ENCODE results near the gene ASAP2. TPM values are rescaled to one million over a fixed set of nuclear protein-coding genes. Genes with fewer than 3 reads are reported as not detected.

Gene ASAP2
- total RNA-seq (2014; rRNA removed; shearing (Covaris generic); ENCODE audit: low replicate concordance) = not detected in 2 replicates

GRCh38 chr2:9205963-9206948 is at the start of gene ASAP2:
Gene ASAP2, plus strand, starts transcription at chr2:9206812. Its CDS starts 293 bp downstream, at chr2:9207105.
- no peak for DNase-seq
- H3K79me2 ChIP-seq (ENCODE audit: low read length) = no peaks in the 10 kb centered on the region
- no peak within 1 kb of the TSS for H3K4me3 ChIP-seq (ENCODE audit: low read length)
- no peaks in the 10 kb centered on the region for H3K9me3 ChIP-seq (ENCODE audit: low read length)
- H3K36me3 ChIP-seq (ENCODE audit: insufficient read depth, low read length) = no peaks in the 10 kb centered on the region
- H3K9ac ChIP-seq (ENCODE audit: low read length) = no peak within 1 kb of the TSS
- no peaks in the 10 kb centered on the region for H3K27me3 ChIP-seq (ENCODE audit: low read length)
- H3K27ac ChIP-seq (ENCODE audit: low read length) = no peak within 1 kb of the TSS
- no peak within 1 kb of the TSS for H2AFZ ChIP-seq (ENCODE audit: low read length)
- no peak within 1 kb of the TSS for H3K4me2 ChIP-seq (ENCODE audit: low read depth, low read length, poor library complexity, severe bottlenecking)
- no peaks in the 10 kb centered on the region for H3K9me2 ChIP-seq (replicated peaks; ENCODE audit: insufficient read depth, low read length)
- no peaks in the 10 kb centered on the region for H4K20me1 ChIP-seq (ENCODE audit: insufficient read depth, low read depth, low read length)
- no peaks in the 10 kb centered on the region for H3K4me1 ChIP-seq (ENCODE audit: low read length)

DNA sequence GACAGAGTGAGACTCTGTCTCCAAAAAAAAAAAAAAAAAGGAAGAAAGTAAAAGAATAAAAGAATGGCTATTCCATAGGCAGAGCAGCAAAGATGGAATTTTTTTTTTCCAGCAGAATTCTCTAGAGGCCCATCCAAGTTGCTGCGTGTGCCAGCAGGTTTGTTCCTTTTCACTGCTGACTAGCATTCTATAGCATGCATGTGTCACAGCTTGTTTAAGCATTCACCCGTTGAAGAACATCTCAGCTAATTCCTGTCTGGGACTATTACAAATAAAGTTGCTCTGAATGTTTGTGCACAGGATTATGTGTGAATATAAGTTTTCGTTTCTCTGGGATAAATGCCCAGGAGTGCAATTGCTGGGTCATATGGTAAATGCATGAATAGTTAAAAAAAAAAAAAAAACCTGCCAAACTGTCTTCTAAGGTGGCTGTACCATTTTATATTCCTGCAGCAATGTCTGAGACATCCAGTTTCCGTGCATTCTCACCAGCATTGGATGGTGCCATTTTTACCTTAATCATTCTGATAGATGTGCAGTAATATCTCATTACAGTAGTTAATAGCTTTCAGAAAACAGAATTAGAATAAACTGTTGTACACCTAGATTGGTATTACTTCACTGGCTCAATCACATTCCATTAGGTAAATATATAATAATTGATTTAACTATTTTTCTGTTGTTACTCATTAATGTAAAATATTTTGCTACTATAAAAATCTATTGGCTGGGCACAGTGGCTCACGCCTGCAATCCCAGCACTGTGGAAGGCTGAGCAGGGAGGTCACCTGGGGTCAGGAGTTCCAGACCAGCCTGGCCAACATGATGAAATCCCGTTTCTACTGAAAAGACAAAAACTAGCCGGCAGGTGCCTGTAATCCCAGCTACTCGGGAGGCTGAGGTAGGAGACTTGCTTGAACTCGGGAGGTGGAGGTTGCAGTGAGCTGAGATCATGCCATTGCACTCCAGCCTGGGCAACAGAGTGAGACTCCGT is 47.5 kb upstream of the ASAP2 start:
- no peak overlapping the region for H3K27ac ChIP-seq (ENCODE audit: low read length)
- no peaks in the 10 kb centered on the region for H3K9me3 ChIP-seq (ENCODE audit: low read length)
- no peak overlapping the region for H2AFZ ChIP-seq (ENCODE audit: low read length)
- no peaks in the 10 kb centered on the region for H3K4me1 ChIP-seq (ENCODE audit: low read length)
- H3K36me3 ChIP-seq (ENCODE audit: insufficient read depth, low read length) = no peaks in the 10 kb centered on the region
- no peaks in the 10 kb centered on the region for H3K9me2 ChIP-seq (replicated peaks; ENCODE audit: insufficient read depth, low read length)
- no peaks in the 10 kb centered on the region for H3K27me3 ChIP-seq (ENCODE audit: low read length)
- no peaks in the 10 kb centered on the region for H3K79me2 ChIP-seq (ENCODE audit: low read length)
- H3K4me3 ChIP-seq (ENCODE audit: low read length) = no peak overlapping the region
- H4K20me1 ChIP-seq (ENCODE audit: insufficient read depth, low read depth, low read length) = no peaks in the 10 kb centered on the region
- no peak overlapping the region for H3K9ac ChIP-seq (ENCODE audit: low read length)
- H3K4me2 ChIP-seq (ENCODE audit: low read depth, low read length, poor library complexity, severe bottlenecking) = no peak overlapping the region
- no peak for DNase-seq

GRCh38 chr2:9160732-9161131 is 45.9 kb upstream of the ASAP2 start:
- Histone ChIP-seq H4K20me1 (ENCODE audit: insufficient read depth, low read depth, low read length) (no peaks in the 10 kb centered on the region), H3K4me2 (ENCODE audit: low read depth, low read length, poor library complexity, severe bottlenecking) (no peak overlapping the region), H3K9ac (ENCODE audit: low read length) (no peak overlapping the region), H3K9me2 (replicated peaks; ENCODE audit: insufficient read depth, low read length) (no peaks in the 10 kb centered on the region), H3K27ac (ENCODE audit: low read length) (no peak overlapping the region), H3K27me3 (ENCODE audit: low read length) (no peaks in the 10 kb centered on the region), H3K36me3 (ENCODE audit: insufficient read depth, low read length) (no peaks in the 10 kb centered on the region), H3K79me2 (ENCODE audit: low read length) (no peaks in the 10 kb centered on the region), H3K4me3 (ENCODE audit: low read length) (no peak overlapping the region), H2AFZ (ENCODE audit: low read length) (no peak overlapping the region), H3K9me3 (ENCODE audit: low read length) (no peaks in the 10 kb centered on the region), H3K4me1 (ENCODE audit: low read length) (no peaks in the 10 kb centered on the region)
- DNase-seq = no peak

- H3K9me2 ChIP-seq (replicated peaks; ENCODE audit: insufficient read depth, low read length) = no peaks in the 10 kb centered on the region
- no peak overlapping the region for H3K4me3 ChIP-seq (ENCODE audit: low read length)
- no peak overlapping the region for H3K27ac ChIP-seq (ENCODE audit: low read length)
- no peaks in the 10 kb centered on the region for H4K20me1 ChIP-seq (ENCODE audit: insufficient read depth, low read depth, low read length)
- H2AFZ ChIP-seq (ENCODE audit: low read length) = no peak overlapping the region
- no peaks in the 10 kb centered on the region for H3K79me2 ChIP-seq (ENCODE audit: low read length)
- no peaks in the 10 kb centered on the region for H3K4me1 ChIP-seq (ENCODE audit: low read length)
- H3K4me2 ChIP-seq (ENCODE audit: low read depth, low read length, poor library complexity, severe bottlenecking) = no peak overlapping the region
- H3K36me3 ChIP-seq (ENCODE audit: insufficient read depth, low read length) = no peaks in the 10 kb centered on the region
- H3K9ac ChIP-seq (ENCODE audit: low read length) = no peak overlapping the region
- DNase-seq = no peak
- H3K9me3 ChIP-seq (ENCODE audit: low read length) = no peaks in the 10 kb centered on the region
- no peaks in the 10 kb centered on the region for H3K27me3 ChIP-seq (ENCODE audit: low read length)
Measured at GRCh38 chr2:9162841-9163240, 43.8 kb upstream of the ASAP2 start.

DNA sequence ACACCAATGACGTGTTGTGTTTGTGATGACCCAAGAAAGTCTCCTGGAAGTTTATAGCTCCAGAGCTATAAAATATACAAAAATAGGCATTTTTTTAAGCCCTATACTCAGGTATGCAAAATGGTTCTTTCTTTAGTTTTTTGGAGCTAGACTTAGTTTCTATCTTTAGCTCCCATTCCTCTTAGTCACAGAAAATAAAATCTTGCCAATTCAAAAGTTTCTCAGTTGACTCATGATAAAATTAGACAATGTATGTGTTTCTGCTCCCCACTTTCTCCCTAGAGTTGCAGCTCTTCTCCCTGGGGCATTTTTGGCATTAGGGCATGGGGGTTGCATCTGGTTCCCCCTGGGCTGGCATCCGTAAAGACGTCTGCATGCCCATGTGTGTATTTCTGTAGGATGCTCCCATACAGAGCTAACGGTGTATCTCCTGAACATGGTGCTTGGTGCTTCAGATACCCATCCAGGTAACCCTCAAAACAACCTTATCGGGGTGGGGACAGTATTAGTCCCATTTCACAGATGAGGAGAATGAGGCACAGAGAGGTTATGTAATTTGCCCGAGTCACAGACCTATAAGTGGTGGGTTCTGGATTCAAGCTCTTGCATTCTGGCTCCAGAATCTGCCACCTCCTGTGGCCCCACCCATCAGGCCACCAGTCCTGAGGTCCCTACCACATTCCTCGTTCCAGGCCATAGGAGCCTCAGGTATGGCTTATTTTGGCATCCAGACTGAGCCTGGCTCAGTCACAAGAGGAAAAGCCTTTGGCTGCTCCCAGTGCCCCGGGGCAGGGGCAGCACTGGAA is 43.1 kb upstream of the ASAP2 start:
- H3K9me2 ChIP-seq (replicated peaks; ENCODE audit: insufficient read depth, low read length) = no peaks in the 10 kb centered on the region
- no peak overlapping the region for H2AFZ ChIP-seq (ENCODE audit: low read length)
- H3K4me2 ChIP-seq (ENCODE audit: low read depth, low read length, poor library complexity, severe bottlenecking) = no peak overlapping the region
- H4K20me1 ChIP-seq (ENCODE audit: insufficient read depth, low read depth, low read length) = no peaks in the 10 kb centered on the region
- H3K79me2 ChIP-seq (ENCODE audit: low read length) = no peaks in the 10 kb centered on the region
- no peak overlapping the region for H3K4me3 ChIP-seq (ENCODE audit: low read length)
- H3K4me1 ChIP-seq (ENCODE audit: low read length) = no peaks in the 10 kb centered on the region
- no peak overlapping the region for H3K27ac ChIP-seq (ENCODE audit: low read length)
- H3K27me3 ChIP-seq (ENCODE audit: low read length) = no peaks in the 10 kb centered on the region
- H3K9ac ChIP-seq (ENCODE audit: low read length) = no peak overlapping the region
- no peaks in the 10 kb centered on the region for H3K9me3 ChIP-seq (ENCODE audit: low read length)
- H3K36me3 ChIP-seq (ENCODE audit: insufficient read depth, low read length) = no peaks in the 10 kb centered on the region
- no peak for DNase-seq

DNA sequence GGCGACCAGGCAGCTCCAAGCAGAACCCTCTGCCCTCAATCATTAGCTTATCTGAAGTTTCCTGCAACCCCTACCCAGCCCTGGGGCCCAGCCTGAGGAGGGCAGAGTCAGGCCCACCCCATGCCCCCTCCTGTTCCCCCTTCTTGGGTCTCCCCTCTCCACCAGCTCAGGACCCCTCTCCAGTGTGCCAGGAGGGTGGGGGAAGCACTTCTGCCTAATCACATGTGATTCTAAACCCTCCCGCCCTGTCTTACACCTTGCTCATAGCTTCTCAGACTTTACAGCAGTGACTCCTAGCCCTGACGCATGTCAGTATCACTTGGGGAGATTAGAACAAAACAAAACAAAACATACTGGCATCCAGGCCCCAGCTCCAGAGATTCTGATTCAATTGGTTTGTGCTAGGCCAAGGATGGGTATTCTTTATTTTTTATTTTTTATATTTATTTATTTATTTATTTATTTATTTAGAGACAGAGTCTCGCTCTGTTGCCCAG is 42.5 kb upstream of the ASAP2 start:
- no peak overlapping the region for H3K27ac ChIP-seq (ENCODE audit: low read length)
- H3K9ac ChIP-seq (ENCODE audit: low read length) = no peak overlapping the region
- H3K36me3 ChIP-seq (ENCODE audit: insufficient read depth, low read length) = no peaks in the 10 kb centered on the region
- H3K27me3 ChIP-seq (ENCODE audit: low read length) = no peaks in the 10 kb centered on the region
- DNase-seq = no peak
- no peak overlapping the region for H2AFZ ChIP-seq (ENCODE audit: low read length)
- H3K4me1 ChIP-seq (ENCODE audit: low read length) = no peaks in the 10 kb centered on the region
- H4K20me1 ChIP-seq (ENCODE audit: insufficient read depth, low read depth, low read length) = no peaks in the 10 kb centered on the region
- no peak overlapping the region for H3K4me3 ChIP-seq (ENCODE audit: low read length)
- no peak overlapping the region for H3K4me2 ChIP-seq (ENCODE audit: low read depth, low read length, poor library complexity, severe bottlenecking)
- H3K9me3 ChIP-seq (ENCODE audit: low read length) = no peaks in the 10 kb centered on the region
- no peaks in the 10 kb centered on the region for H3K9me2 ChIP-seq (replicated peaks; ENCODE audit: insufficient read depth, low read length)
- no peaks in the 10 kb centered on the region for H3K79me2 ChIP-seq (ENCODE audit: low read length)

- Histone ChIP-seq H3K4me2 (ENCODE audit: low read depth, low read length, poor library complexity, severe bottlenecking) (no peak overlapping the region), H3K27me3 (ENCODE audit: low read length) (no peaks in the 10 kb centered on the region), H2AFZ (ENCODE audit: low read length) (no peak overlapping the region), H3K36me3 (ENCODE audit: insufficient read depth, low read length) (no peaks in the 10 kb centered on the region), H3K9ac (ENCODE audit: low read length) (no peak overlapping the region), H3K79me2 (ENCODE audit: low read length) (no peaks in the 10 kb centered on the region), H3K4me1 (ENCODE audit: low read length) (no peaks in the 10 kb centered on the region), H3K4me3 (ENCODE audit: low read length) (no peak overlapping the region), H4K20me1 (ENCODE audit: insufficient read depth, low read depth, low read length) (no peaks in the 10 kb centered on the region), H3K27ac (ENCODE audit: low read length) (no peak overlapping the region), H3K9me3 (ENCODE audit: low read length) (no peaks in the 10 kb centered on the region), H3K9me2 (replicated peaks; ENCODE audit: insufficient read depth, low read length) (no peaks in the 10 kb centered on the region)
- DNase-seq = no peak
Measured at GRCh38 chr2:9165625-9166024, 41.0 kb upstream of the ASAP2 start.

Measured in Karpas-422 (cell line).